Hematopoietic multipotent progenitor cell treated with erythropoietin and hydrocortisone succinate and interleukin-3 and kit ligand, for 8 days (in vitro differentiated cells): Measurements from ENCODE around the gene KMT5C.

Experiments used
- DNase-seq: peaks from one replicate; pipeline ENCODE4 v3.0.0-alpha.2; 2015

KMT5C gene

GRCh38 chr19:55369653-55370304, 30.1 kb downstream of the KMT5C start:
- DNase-seq: peak; percentile 29

- DNase-seq: no peak
These were observed 30.8 kb downstream of the KMT5C start, which contains the start of gene IL11 for GRCh38 chr19:55370305-55370988. IL11 (minus strand) TSS chr19:55370463; CDS start chr19:55370310, 153 bp downstream.

DNA sequence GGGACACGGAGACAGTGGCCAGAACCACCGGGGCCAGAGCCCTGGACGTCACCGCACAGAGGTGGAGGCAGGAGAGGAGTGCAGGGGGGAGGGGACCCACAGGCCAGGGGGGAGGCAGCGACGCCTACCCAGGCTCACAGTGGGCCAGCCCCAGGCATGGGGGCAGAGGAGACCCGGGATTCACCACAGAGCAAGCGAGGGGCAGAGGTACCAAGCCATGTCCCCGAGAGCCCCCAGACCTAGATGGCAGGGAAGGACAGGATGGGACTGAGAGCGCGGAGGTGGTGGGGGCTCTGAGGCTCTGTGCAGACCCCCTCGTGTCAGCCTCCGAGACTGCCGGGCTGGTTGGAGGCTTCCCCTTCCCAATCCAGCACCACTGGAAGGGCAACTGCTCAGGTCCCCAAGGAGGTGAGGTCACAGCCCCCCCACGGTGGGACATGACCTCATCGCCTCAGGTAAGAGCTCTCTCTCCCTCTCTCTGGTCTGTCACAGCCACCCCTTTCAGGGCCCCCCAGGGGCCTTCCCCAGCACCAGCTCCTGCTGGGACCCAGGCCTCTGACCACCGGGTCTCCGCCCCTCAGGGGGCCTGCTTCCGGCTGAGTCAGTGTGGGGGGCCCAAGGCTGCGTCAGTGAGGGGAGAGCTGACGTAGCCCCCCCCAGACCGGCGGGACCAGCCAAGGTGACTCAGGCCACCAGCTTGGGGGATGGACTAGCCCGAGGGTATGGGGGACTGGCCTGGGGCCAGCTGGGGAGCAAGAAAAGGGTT, 32.8 kb downstream of the KMT5C start:
- no peak for DNase-seq

DNA sequence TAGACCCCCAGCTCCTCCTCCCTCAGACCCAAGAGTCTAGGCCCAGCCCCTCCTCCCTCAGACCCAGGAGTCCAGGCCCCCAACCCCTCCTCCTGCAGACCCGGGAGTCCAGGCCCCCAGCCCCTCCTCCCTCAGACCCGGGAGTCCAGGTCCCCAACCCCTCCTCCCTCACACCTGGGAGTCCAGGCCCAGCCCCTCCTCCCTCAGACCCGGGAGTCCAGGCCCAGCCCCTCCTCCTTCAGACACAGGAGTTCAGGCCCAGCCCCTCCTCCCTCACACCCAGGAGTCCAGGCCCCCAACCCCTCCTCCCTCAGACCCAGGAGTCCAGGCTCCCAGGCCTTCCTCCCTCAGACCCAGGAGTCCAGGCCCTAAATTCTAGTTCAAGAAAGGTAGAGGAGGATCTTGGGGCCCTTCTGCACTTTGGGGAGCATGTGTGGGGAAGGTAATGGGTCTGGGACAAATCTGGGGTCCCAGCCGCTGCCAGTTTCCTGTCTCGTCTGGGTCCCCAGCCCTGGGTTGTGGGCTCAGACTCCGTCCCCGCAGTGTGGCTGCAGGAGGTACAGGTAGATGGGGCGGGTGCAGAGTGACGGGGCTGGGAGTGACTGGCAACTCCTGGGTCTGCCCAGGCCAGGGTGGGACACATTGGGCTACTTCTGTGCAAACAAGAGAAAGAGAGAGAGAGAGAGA, 33.8 kb downstream of the KMT5C start:
- DNase-seq: no peak

- DNase-seq: no peak
These were observed 34.5 kb downstream of the KMT5C start for GRCh38 chr19:55373993-55374757.

DNA sequence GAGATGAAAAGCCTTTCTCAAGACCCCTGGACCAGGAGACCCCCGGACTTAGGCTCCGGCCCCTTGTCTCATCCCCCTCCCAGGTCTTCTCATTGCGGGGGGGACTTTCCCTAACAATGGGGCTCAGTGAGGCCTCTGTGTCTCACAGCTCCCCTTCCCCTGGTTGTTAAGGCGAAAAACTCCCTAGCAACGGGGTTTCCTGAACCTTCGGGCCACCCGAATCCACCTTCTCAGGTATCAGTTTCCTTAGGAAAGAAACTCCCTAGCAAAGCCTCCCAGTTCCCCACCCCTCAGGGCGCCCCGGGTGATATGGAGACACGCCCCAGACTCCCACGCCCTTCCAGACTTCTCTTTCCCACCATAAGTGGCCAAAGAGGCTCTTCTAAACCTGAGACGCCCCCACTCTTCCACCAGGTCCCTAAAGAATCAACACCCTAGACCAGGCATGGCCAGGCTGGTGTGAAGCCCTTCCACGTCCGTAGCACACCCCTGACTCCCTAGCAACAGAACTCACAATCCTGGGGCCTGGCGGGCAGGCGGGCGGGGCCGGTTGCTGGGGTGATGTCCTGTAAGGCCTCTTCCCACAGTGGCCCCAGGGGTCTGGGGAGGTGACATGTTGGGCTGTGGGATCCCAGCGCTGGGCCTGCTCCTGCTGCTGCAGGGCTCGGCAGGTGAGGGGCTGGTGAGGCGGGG, 36.7 kb downstream of the KMT5C start, which contains the start of gene TMEM190:
TSS of gene TMEM190 (plus strand) at position 586 of the 693 bp plus-strand sequence. CDS start at position 614, 28 bp downstream.
- no peak for DNase-seq

- no peak for DNase-seq
These were observed 37.9 kb downstream of the KMT5C start for GRCh38 chr19:55377356-55378131.

DNA sequence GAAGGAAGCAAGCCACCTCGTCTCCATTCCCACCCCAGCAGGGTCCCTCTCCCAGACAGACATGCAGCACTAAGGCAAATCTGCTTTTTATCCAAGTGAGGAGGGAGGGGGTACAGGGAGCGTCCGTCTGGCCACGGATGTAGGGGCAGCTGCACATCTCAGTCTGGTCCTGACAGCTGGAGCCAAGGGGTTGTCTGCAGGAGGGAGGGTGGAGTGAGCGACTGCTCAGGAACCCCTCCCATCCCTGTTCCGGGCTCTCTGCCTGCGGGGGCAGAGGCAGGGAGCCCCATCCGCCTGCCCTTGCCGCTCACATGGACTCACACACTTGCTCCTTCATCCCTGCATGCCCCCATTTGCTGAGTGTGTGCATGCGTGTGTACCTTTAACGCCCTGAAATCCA, 39.5 kb downstream of the KMT5C start:
- DNase-seq: no peak

- DNase-seq: no peak
These were observed 42.3 kb downstream of the KMT5C start for GRCh38 chr19:55382013-55382412.

DNA sequence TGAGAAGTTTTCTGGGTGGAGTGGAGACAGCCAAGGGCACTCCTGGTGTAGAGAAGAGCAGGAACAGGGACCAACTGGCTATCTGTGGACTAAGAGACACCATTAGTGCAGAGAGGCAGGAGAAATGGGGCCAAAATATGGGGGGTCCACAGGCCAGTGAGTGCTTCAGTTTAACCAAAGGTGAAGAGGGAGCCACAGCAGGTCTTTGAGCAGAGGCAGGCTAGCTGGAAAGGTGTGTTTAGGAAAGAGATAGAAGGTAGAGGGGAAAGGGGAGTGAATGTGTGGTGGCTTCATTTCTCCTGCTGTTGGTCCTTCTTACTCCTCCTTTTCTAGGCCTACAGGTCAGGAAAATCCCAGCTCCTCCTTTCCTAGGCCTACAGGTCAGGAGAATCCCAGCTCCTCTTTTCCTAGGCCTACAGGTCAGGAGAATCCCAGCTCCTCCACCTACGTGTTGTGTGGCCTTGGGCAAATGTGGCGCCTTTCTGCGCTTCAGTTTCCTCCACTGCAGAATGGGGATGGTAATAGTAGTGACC, 42.9 kb downstream of the KMT5C start:
- no peak for DNase-seq

GRCh38 chr19:55383279-55384130, 43.8 kb downstream of the KMT5C start:
- DNase-seq: peak; percentile 57

DNA sequence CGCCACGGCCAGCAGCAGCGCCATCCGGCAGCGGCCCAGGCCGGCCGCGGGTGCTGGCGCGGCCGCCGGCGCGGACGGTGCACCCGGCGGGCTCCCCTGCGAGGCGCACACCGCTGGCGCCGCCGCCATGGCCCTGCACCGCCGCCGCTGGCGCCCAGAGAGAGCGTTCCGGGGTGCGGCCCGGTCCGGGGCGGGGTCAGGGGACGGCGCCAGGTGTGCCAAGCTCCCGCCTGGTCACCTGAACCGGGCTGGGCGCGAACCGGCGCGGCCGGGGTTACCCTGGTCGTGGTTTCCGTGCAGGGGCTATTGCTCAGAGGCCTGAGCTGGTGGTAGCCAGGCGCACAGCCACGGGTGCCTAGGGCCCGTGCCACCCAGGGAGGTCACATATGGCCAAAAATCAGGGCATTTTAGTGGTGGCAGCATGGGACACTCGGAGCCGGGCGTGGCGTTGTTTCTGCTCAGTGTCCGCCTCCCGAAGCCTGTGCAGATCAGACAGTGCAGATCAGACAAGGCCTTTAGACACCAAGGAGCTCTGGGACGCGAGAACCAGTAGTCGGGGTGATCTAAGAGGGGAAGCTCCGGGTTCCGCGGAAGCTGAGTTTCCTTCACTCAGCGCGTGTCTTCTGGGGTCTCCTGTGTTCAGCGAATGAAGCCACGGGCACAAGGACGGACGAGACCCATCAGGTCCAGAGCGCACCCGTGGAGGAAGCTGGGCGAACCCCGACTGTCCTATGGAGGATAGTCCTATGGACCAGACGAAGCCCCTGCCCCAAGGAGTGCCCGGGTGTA, 44.6 kb downstream of the KMT5C start, which contains the start of gene TMEM238:
TSS of gene TMEM238 (minus strand) at position 162 of the 789 bp plus-strand sequence. CDS start at position 129, 33 bp downstream.
- DNase-seq: peak; percentile 70

GRCh38 chr19:55384920-55385723, 45.4 kb downstream of the KMT5C start:
- DNase-seq: peak; percentile 97

- peak; percentile 99 for DNase-seq
These were observed 46.2 kb downstream of the KMT5C start, which contains the start of gene RPL28 for GRCh38 chr19:55385724-55386492. RPL28 (plus strand) TSS chr19:55385932; CDS start chr19:55386358, 426 bp downstream.

GRCh38 chr19:55386493-55386971, 46.9 kb downstream of the KMT5C start:
- DNase-seq: no peak

DNA sequence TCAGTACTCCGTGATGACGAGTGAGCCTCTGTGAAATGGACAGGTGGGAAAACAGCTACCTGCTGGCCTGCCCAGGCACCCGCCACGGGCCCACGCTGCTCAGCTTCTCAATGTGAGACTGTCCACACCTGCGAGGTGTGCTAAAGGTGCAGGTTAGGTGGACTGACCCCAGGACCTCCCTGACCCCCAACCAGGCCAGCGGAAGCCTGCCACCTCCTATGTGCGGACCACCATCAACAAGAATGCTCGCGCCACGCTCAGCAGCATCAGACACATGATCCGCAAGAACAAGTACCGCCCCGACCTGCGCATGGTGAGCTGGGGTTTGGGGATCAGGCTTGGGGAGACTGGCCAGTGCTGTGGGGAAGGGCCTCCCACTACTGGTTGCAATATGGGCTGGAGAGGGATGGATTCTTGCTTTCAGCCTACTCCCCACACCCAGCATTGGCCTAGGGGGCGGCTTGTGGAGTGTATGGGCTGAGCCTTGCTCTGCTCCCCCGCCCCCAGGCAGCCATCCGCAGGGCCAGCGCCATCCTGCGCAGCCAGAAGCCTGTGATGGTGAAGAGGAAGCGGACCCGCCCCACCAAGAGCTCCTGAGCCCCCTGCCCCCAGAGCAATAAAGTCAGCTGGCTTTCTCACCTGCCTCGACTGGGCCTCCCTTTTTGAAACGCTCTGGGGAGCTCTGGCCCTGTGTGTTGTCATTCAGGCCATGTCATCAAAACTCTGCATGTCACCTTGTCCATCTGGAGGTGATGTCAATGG, 48.2 kb downstream of the KMT5C start:
- DNase-seq: no peak
